GM12878 (cell line): Measurements from ENCODE around the gene CDC123.

Experiments used
- ETV6 ChIP-seq, 2 experiments: fragments of 450-650 bp in 1 of 2; IDR thresholded peaks in 1 of 2; conservative IDR thresholded peaks in 1 of 2; 2 replicates each; pipeline ENCODE4 v1.6.1; 2014; ENCODE audit warnings: antibody characterized with exemption in 1 of 2, borderline replicate concordance in 1 of 2, low read depth in 1 of 2, mild to moderate bottlenecking in 1 of 2, moderate library complexity in 1 of 2
- JUNB ChIP-seq: IDR thresholded peaks from 2 replicates; pipeline ENCODE4 v1.6.1; 2016; ENCODE audit warnings: antibody characterized with exemption, mild to moderate bottlenecking
- POLR2A ChIP-seq: IDR thresholded peaks from 2 replicates; pipeline ENCODE4 v1.6.1; 2011; ENCODE audit warnings: low read depth, mild to moderate bottlenecking, low read length
- SREBF1 ChIP-seq: IDR thresholded peaks from 2 replicates; pipeline ENCODE4 v1.6.1; 2012; ENCODE audit warnings: mild to moderate bottlenecking, low read length
- WRNIP1 ChIP-seq: IDR thresholded peaks from 2 replicates; pipeline ENCODE4 v1.6.1; 2011; ENCODE audit warnings: low read depth, low read length, improper control_type of control experiment, borderline replicate concordance
- TF ChIP-seq, protein P1 (sequence below): IDR thresholded peaks from 2 replicates; pipeline ENCODE4 v1.6.1; 2012; ENCODE audit warnings: improper control_type of control experiment, low read depth, low read length; ENCODE audit not compliant: insufficient replicate concordance
- TF ChIP-seq, protein P2 (sequence below), 3 experiments: IDR thresholded peaks in 2 of 3; conservative IDR thresholded peaks in 1 of 3; 2 replicates each; pipeline ENCODE4 v1.5.1; 2011; ENCODE audit warnings: low read depth in 3 of 3, low read length in 3 of 3, mild to moderate bottlenecking in 3 of 3, control low read depth in 2 of 3, moderate library complexity in 2 of 3, inconsistent platforms in 1 of 3, mixed read lengths in 1 of 3; ENCODE audit not compliant: control insufficient read depth in 2 of 3, insufficient read depth in 1 of 3; ENCODE audit errors: extremely low read depth in 1 of 3

DNA sequence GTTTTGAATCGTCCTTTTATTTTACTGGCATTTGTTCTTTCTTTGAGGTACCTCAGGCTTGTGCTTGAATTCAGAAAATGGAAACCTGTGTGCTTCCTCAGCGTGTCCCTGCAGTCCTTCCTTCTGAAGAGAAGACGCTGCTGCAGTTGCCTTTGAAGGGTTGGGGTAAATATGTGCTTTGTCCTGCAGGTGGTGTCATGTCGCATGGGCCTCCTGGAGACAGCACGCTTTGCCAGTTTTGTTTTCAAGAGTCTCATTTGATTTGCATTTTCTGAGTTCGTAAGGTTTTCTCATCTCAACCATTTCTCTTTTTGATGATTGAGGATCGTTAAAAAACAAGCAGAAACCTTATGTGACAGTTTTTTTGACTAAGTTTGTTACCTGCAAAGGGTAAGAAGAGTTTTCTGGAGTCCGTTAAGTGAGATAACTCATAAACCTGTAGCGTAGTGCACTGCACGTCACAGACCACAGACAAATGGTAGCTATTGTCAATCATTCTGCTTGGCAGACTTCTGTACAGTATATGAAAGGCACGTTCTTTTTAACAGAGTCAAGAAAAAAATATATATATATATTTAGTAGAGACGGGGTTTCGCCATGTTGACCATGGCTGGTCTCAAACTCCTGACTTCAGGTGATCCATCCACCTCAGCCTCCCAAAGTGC, 57.0 kb downstream of the CDC123 start:
- TF ChIP-seq WRNIP1: no peak
- TF ChIP-seq JUNB: no peak
- no peak for TF ChIP-seq POLR2A
- TF ChIP-seq, protein P1, sequence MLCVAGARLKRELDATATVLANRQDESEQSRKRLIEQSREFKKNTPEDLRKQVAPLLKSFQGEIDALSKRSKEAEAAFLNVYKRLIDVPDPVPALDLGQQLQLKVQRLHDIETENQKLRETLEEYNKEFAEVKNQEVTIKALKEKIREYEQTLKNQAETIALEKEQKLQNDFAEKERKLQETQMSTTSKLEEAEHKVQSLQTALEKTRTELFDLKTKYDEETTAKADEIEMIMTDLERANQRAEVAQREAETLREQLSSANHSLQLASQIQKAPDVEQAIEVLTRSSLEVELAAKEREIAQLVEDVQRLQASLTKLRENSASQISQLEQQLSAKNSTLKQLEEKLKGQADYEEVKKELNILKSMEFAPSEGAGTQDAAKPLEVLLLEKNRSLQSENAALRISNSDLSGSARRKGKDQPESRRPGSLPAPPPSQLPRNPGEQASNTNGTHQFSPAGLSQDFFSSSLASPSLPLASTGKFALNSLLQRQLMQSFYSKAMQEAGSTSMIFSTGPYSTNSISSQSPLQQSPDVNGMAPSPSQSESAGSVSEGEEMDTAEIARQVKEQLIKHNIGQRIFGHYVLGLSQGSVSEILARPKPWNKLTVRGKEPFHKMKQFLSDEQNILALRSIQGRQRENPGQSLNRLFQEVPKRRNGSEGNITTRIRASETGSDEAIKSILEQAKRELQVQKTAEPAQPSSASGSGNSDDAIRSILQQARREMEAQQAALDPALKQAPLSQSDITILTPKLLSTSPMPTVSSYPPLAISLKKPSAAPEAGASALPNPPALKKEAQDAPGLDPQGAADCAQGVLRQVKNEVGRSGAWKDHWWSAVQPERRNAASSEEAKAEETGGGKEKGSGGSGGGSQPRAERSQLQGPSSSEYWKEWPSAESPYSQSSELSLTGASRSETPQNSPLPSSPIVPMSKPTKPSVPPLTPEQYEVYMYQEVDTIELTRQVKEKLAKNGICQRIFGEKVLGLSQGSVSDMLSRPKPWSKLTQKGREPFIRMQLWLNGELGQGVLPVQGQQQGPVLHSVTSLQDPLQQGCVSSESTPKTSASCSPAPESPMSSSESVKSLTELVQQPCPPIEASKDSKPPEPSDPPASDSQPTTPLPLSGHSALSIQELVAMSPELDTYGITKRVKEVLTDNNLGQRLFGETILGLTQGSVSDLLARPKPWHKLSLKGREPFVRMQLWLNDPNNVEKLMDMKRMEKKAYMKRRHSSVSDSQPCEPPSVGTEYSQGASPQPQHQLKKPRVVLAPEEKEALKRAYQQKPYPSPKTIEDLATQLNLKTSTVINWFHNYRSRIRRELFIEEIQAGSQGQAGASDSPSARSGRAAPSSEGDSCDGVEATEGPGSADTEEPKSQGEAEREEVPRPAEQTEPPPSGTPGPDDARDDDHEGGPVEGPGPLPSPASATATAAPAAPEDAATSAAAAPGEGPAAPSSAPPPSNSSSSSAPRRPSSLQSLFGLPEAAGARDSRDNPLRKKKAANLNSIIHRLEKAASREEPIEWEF: no peak
- no peak for TF ChIP-seq SREBF1
- TF ChIP-seq, protein P2, sequence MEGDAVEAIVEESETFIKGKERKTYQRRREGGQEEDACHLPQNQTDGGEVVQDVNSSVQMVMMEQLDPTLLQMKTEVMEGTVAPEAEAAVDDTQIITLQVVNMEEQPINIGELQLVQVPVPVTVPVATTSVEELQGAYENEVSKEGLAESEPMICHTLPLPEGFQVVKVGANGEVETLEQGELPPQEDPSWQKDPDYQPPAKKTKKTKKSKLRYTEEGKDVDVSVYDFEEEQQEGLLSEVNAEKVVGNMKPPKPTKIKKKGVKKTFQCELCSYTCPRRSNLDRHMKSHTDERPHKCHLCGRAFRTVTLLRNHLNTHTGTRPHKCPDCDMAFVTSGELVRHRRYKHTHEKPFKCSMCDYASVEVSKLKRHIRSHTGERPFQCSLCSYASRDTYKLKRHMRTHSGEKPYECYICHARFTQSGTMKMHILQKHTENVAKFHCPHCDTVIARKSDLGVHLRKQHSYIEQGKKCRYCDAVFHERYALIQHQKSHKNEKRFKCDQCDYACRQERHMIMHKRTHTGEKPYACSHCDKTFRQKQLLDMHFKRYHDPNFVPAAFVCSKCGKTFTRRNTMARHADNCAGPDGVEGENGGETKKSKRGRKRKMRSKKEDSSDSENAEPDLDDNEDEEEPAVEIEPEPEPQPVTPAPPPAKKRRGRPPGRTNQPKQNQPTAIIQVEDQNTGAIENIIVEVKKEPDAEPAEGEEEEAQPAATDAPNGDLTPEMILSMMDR (IDR thresholded peaks at IDR 0.05 in 2 of 3, conservative IDR thresholded peaks at IDR 0.05 in 1 of 3; ENCODE audit: control insufficient read depth in 2 of 3, extremely low read depth in 1 of 3, insufficient read depth in 1 of 3, low read depth in 3 of 3, low read length in 3 of 3): peak; percentile 64 to 70 (median 69)
- no peak for TF ChIP-seq ETV6 (conservative IDR thresholded peaks at IDR 0.05 in 1 of 2, IDR thresholded peaks at IDR 0.05 in 1 of 2; ENCODE audit: borderline replicate concordance in 1 of 2, low read depth in 1 of 2)
